GM19395 (cell line): ENCODE data around the gene NOL7.

Source experiments
- ATAC-seq: cut with Tn5 transposase; IDR thresholded peaks from one replicate; pipeline ENCODE4 v1.9.1; 2021; ENCODE audit warnings: mild to moderate bottlenecking, moderate library complexity; ENCODE audit not compliant: unreplicated experiment

The NOL7 gene

GRCh38 chr6:13649393-13649792 is 34.3 kb downstream of the NOL7 start:
- no peak for ATAC-seq

- no peak for ATAC-seq
These were observed 38.2 kb downstream of the NOL7 start for GRCh38 chr6:13653296-13653695.

- ATAC-seq = no peak
These were observed 39.4 kb downstream of the NOL7 start for GRCh38 chr6:13654496-13654895.

GRCh38 chr6:13655700-13656099 is 40.6 kb downstream of the NOL7 start:
- ATAC-seq = no peak

- no peak for ATAC-seq
These were observed 45.1 kb downstream of the NOL7 start for GRCh38 chr6:13660273-13660672.

- no peak for ATAC-seq
These were observed 45.8 kb downstream of the NOL7 start for GRCh38 chr6:13660893-13661292.

- no peak for ATAC-seq
These were observed 46.5 kb downstream of the NOL7 start for GRCh38 chr6:13661647-13662046.

GRCh38 chr6:13662651-13663334 is 47.7 kb downstream of the NOL7 start:
- no peak for ATAC-seq

GRCh38 chr6:13663986-13664385 is 48.9 kb downstream of the NOL7 start:
- no peak for ATAC-seq

GRCh38 chr6:13664703-13665352 is 49.7 kb downstream of the NOL7 start:
- no peak for ATAC-seq

GRCh38 chr6:13666194-13667105 is 51.3 kb downstream of the NOL7 start:
- ATAC-seq = no peak

- ATAC-seq = no peak
These were observed 52.5 kb downstream of the NOL7 start for GRCh38 chr6:13667655-13668054.

GRCh38 chr6:13668291-13668928 is 53.3 kb downstream of the NOL7 start:
- ATAC-seq = no peak

GRCh38 chr6:13669476-13669875 is 54.3 kb downstream of the NOL7 start:
- no peak for ATAC-seq
